Spinal cord (tissue), 10 donors: ENCODE results near the gene SMARCA4. TPM values are rescaled to one million over a fixed set of nuclear protein-coding genes. Genes with fewer than 3 reads are reported as not detected.

Experiments
- DNase-seq, 6 donors: peaks; one replicate each; pipeline versions ENCODE4 v3.0.0 to v3.0.0-alpha.2; 2013 to 2015; ENCODE audit warnings: low spot score in 6 of 6, low read depth in 4 of 6
- H3K27ac ChIP-seq: one replicate; pipeline ENCODE4 v1.5.1; 2013; ENCODE audit warnings: low read depth, low read length, control low read depth
- H3K27me3 ChIP-seq: one replicate; pipeline ENCODE4 v1.6.1; 2013; ENCODE audit warnings: low read length; ENCODE audit not compliant: control insufficient read depth, insufficient read depth
- H3K36me3 ChIP-seq: one replicate; pipeline ENCODE4 v1.6.1; 2013; ENCODE audit warnings: low read length; ENCODE audit not compliant: control insufficient read depth, insufficient read depth
- H3K4me1 ChIP-seq: one replicate; pipeline ENCODE4 v1.6.1; 2013; ENCODE audit warnings: low read length; ENCODE audit not compliant: control insufficient read depth, insufficient read depth
- H3K4me3 ChIP-seq: one replicate; pipeline ENCODE4 v1.5.1; 2013; ENCODE audit warnings: low read depth, low read length, control low read depth
- H3K9me3 ChIP-seq: one replicate; pipeline ENCODE4 v1.6.1; 2013; ENCODE audit warnings: low read length; ENCODE audit not compliant: control insufficient read depth, insufficient read depth
- WGBS: methylation state at CpG from one replicate; pipeline ENCODE4 v1.1.5; 2013; ENCODE audit warnings: missing lambda C conversion rate; ENCODE audit not compliant: insufficient coverage; 5-methylcytosine and 5-hydroxymethylcytosine counted together
- polyA plus RNA-seq, 2 donors: library from polyadenylated mRNA; unstranded; fragments of 120-200 nt; gene quantifications; one replicate each; pipeline ENCODE4 v1.2.1, GENCODE V29; 2013; ENCODE audit not compliant: insufficient read length in 2 of 2
- total RNA-seq, 2 donors: library from RNA; depleted of rRNA in 1 of 2; stranded (reverse); fragments of 120-200 nt in 1 of 2; fragments of >200 nt in 1 of 2; gene quantifications; one replicate each; pipeline versions ENCODE4 v1.2.3 to v1.2.4, GENCODE V29; 2013 to 2014
- donor health status: healthy.

Gene SMARCA4
- total and polyA plus RNA-seq, 4 donors: 86.5 to 228 (median 159) TPM

DNA sequence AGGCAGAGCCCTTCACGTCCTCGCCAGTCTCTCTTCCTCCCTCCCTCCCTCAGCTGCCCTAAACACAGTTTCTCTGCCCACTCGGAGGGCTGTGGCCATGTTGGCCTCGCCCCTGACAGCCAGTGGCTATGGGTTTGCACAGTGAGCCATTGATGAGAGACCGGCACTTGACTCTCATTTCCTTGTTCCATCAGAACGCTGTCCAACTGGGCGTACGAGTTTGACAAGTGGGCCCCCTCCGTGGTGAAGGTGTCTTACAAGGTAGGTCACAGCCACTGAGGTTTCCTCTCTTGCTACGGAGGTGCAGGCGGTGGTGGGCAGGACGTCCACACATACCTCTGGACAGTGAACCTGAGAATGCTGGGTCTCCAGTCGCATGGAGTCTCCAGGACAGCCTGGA lies 57.9 kb downstream of the SMARCA4 start:
- DNase-seq: no peak

GRCh38 chr19:11019262-11019661 lies 58.4 kb downstream of the SMARCA4 start:
- Histone ChIP-seq H3K36me3 (peaks cover 99% of the 10 kb centered on the region), H3K4me3 (no peak overlapping the region), H3K27ac (no peak overlapping the region), H3K9me3 (no peaks in the 10 kb centered on the region), H3K27me3 (no peaks in the 10 kb centered on the region), H3K4me1 (no peaks in the 10 kb centered on the region)
- WGBS: 93% methylated on average over 20 of the region's 21 CpGs
- DNase-seq: no peak

More for the DNA sequence above, 57.9 kb downstream of the SMARCA4 start:
- WGBS: 98% methylated on average over 13 of the region's 13 CpGs
- Histone ChIP-seq H3K36me3 (peaks cover 99% of the 10 kb centered on the region), H3K4me1 (no peaks in the 10 kb centered on the region), H3K27ac (no peak overlapping the region), H3K9me3 (no peaks in the 10 kb centered on the region), H3K27me3 (no peaks in the 10 kb centered on the region), H3K4me3 (no peak overlapping the region)

- no peak overlapping the region for H3K27ac ChIP-seq
Observed at GRCh38 chr19:11019824-11020223, 59.0 kb downstream of the SMARCA4 start.

DNA sequence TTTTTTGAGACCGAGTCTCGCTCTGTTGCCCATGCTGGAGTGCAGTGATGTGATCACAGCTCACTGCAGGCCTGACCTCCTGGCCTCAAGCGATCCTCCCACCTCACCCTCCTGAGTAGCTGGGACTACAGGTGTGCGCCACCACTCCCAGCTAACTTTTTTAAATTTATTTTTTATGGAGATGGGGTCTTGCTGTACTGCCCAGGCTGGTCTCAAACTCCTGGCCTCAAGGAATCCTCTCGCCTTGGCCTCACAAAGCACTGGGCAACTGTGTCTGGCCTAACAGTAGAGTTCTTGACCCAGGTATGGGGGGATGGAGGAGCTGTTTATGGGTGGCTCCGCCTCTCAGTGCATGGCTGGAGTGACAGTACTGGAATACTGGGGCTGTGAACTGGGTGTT lies 59.6 kb downstream of the SMARCA4 start:
- 100% methylated on average over 2 of the region's 6 CpGs for WGBS
- H3K9me3 ChIP-seq: no peaks in the 10 kb centered on the region

More at GRCh38 chr19:11019824-11020223, 59.0 kb downstream of the SMARCA4 start:
- Histone ChIP-seq H3K36me3 (peaks cover 99% of the 10 kb centered on the region), H3K27me3 (no peaks in the 10 kb centered on the region), H3K4me3 (no peak overlapping the region), H3K9me3 (no peaks in the 10 kb centered on the region), H3K4me1 (no peaks in the 10 kb centered on the region)
- WGBS: 98% methylated on average over 8 of the region's 8 CpGs
- DNase-seq: no peak

DNA sequence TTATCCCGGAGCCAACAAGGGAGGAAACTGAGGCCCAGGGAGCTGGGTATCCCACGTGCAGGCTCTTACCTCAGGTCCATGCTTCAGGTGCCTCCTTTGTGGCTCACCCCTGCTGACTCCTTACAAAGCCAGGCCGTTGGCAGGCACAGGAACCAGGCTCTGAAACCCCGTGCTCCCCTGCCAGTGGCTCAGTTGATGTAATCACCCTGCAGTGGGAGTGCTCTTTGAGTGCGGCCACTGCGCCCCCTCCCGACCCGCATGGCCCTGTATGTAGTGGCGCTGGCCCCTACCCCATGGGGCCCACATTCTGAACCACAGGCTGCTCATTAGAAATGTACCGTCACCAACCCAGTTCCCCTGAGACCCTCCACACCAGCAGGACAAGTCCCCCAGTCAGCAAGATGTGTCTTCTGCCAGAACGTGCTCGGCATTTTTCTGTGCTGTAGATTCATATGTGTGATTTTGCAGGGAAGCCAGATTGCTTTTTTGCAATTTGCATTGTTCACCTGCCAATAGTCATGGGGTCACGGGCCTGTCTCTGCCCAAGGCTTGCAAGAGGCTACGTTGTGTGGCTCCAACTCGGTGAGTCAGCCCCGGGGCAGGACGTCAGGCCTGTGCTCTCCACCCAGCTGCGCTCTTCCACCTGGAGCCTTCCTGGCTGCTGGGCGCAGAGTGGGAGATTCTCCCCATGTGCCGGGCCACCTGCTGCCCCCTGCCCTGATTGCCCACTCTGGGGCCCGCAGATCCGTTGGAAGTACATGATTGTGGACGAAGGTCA lies 60.3 kb downstream of the SMARCA4 start:
- H3K4me3 ChIP-seq: no peak overlapping the region
- no peak overlapping the region for H3K27ac ChIP-seq
- DNase-seq: no peak
- 91% methylated on average over 21 of the region's 23 CpGs for WGBS
- H3K4me1 ChIP-seq: no peaks in the 10 kb centered on the region
- no peaks in the 10 kb centered on the region for H3K27me3 ChIP-seq
- H3K9me3 ChIP-seq: no peaks in the 10 kb centered on the region
- peaks cover 99% of the 10 kb centered on the region for H3K36me3 ChIP-seq

More for the DNA sequence above, 59.6 kb downstream of the SMARCA4 start:
- H3K36me3 ChIP-seq: peaks cover 99% of the 10 kb centered on the region
- H3K4me1 ChIP-seq: no peaks in the 10 kb centered on the region
- H3K27ac ChIP-seq: no peak overlapping the region
- no peaks in the 10 kb centered on the region for H3K27me3 ChIP-seq
- no peak overlapping the region for H3K4me3 ChIP-seq
- DNase-seq: no peak

DNA sequence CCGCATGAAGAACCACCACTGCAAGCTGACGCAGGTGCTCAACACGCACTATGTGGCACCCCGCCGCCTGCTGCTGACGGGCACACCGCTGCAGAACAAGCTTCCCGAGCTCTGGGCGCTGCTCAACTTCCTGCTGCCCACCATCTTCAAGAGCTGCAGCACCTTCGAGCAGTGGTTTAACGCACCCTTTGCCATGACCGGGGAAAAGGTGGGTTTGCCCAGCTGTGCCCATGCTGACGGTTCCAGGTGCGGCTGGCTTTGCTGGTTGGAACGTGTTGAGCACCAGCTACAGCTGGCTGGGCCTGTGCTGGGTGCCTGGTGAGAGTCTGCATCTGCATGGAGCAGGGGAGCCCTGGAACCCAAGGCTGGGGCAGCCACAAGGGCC lies 60.9 kb downstream of the SMARCA4 start:
- Histone ChIP-seq H3K4me3 (no peak overlapping the region), H3K9me3 (no peaks in the 10 kb centered on the region), H3K36me3 (peaks cover 99% of the 10 kb centered on the region), H3K27me3 (no peaks in the 10 kb centered on the region), H3K27ac (no peak overlapping the region), H3K4me1 (no peaks in the 10 kb centered on the region)
- DNase-seq: no peak
- WGBS: 91% methylated on average over 13 of the region's 15 CpGs

DNA sequence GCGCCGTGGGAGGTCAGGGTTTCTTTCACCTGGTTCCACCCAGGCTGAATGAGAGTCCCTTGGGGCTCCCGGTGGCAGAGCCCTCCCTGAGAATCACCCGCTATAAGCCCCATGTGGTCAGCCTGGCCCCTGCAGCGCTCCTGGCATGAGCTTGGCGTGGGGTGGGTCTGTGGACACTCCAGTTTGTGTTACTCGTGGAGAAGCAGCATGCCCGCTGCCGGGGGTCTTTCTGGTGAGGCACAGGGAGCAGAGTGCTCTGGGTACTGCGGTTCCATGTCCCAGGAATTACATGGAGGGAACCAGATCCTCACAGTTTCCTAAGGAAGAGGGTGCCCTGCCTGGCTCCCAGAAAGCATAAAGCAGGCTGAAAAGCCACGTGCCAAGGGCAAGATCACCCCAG lies 62.2 kb downstream of the SMARCA4 start:
- Histone ChIP-seq H3K27ac (no peak overlapping the region), H3K4me3 (no peak overlapping the region), H3K9me3 (no peaks in the 10 kb centered on the region), H3K36me3 (peaks cover 99% of the 10 kb centered on the region), H3K27me3 (no peaks in the 10 kb centered on the region), H3K4me1 (no peaks in the 10 kb centered on the region)
- WGBS: 97% methylated on average over 7 of the region's 11 CpGs
- no peak for DNase-seq

GRCh38 chr19:11023710-11024109 lies 62.9 kb downstream of the SMARCA4 start:
- no peaks in the 10 kb centered on the region for H3K9me3 ChIP-seq
- H3K36me3 ChIP-seq: peaks cover 99% of the 10 kb centered on the region
- H3K27me3 ChIP-seq: no peaks in the 10 kb centered on the region

DNA sequence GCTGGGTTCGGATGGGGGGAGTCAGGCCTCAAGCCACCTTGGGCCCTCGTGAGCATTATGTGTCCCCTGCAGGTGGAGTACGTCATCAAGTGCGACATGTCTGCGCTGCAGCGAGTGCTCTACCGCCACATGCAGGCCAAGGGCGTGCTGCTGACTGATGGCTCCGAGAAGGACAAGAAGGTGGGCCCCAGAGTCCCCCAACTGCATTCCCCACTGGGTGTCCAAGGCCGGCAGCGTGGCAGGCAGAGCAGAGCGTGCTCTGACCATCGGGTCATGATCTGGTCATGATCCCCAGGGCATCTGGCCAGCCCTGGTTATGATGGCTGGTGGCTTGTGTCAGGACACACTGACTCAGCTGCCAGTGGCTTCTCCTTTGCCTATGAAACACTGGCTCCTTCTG lies 63.4 kb downstream of the SMARCA4 start:
- Histone ChIP-seq H3K9me3 (no peaks in the 10 kb centered on the region), H3K36me3 (peaks cover 99% of the 10 kb centered on the region), H3K27ac (no peak overlapping the region), H3K4me3 (no peak overlapping the region), H3K4me1 (no peaks in the 10 kb centered on the region), H3K27me3 (no peaks in the 10 kb centered on the region)
- WGBS: 93% methylated on average over 13 of the region's 13 CpGs
- no peak for DNase-seq

More at GRCh38 chr19:11023710-11024109, 62.9 kb downstream of the SMARCA4 start:
- no peaks in the 10 kb centered on the region for H3K4me1 ChIP-seq
- H3K27ac ChIP-seq: no peak overlapping the region
- no peak overlapping the region for H3K4me3 ChIP-seq
- DNase-seq: no peak
- 88% methylated on average over 5 of the region's 7 CpGs for WGBS

- H3K27ac ChIP-seq: peak overlapping the region; percentile 33
- WGBS: 82% methylated on average over 6 of the region's 6 CpGs
Observed at GRCh38 chr19:11025006-11025405, 64.2 kb downstream of the SMARCA4 start.

More at GRCh38 chr19:11025006-11025405, 64.2 kb downstream of the SMARCA4 start:
- H3K27me3 ChIP-seq: no peaks in the 10 kb centered on the region
- no peaks in the 10 kb centered on the region for H3K4me1 ChIP-seq
- no peak for DNase-seq
- H3K36me3 ChIP-seq: peaks cover 99% of the 10 kb centered on the region
- H3K9me3 ChIP-seq: no peaks in the 10 kb centered on the region
- no peak overlapping the region for H3K4me3 ChIP-seq
